ENCODE measurements around the gene INF2.

The INF2 gene

GRCh38 chr14:104730487-104730886 is 41.1 kb downstream of the INF2 start:
- DNase-seq (no peak), ATAC-seq (no peak)
- Mint-ChIP-seq H3K27ac (no peak overlapping the region), H3K36me3 (ENCODE audit: low read depth) (no peaks in the 10 kb centered on the region), H3K4me3 (no peak overlapping the region), H3K4me1 (no peaks in the 10 kb centered on the region), H3K27me3 (peaks cover 2% of the 10 kb centered on the region), H3K9me3 (no peaks in the 10 kb centered on the region)

- H3K36me3 Mint-ChIP-seq (ENCODE audit: low read depth): no peaks in the 10 kb centered on the region
- no peaks in the 10 kb centered on the region for H3K27me3 Mint-ChIP-seq
- no peak for DNase-seq
- no peak overlapping the region for H3K4me3 Mint-ChIP-seq
- H3K4me1 Mint-ChIP-seq: no peaks in the 10 kb centered on the region
- no peak overlapping the region for H3K27ac Mint-ChIP-seq
- ATAC-seq: peak; percentile 20
- no peaks in the 10 kb centered on the region for H3K9me3 Mint-ChIP-seq
Measured at GRCh38 chr14:104731320-104732294, 42.2 kb downstream of the INF2 start.

- DNase-seq (no peak), ATAC-seq (no peak)
- no peak overlapping the region for H3K27ac Mint-ChIP-seq
- H3K27me3 Mint-ChIP-seq: no peaks in the 10 kb centered on the region
- no peak overlapping the region for H3K4me3 Mint-ChIP-seq
- H3K4me1 Mint-ChIP-seq: no peaks in the 10 kb centered on the region
- no peaks in the 10 kb centered on the region for H3K36me3 Mint-ChIP-seq (ENCODE audit: low read depth)
- H3K9me3 Mint-ChIP-seq: no peaks in the 10 kb centered on the region
Measured at GRCh38 chr14:104732355-104732804, 43.0 kb downstream of the INF2 start.

GRCh38 chr14:104732931-104733681 is 43.7 kb downstream of the INF2 start:
- DNase-seq: no peak
- no peaks in the 10 kb centered on the region for H3K4me1 Mint-ChIP-seq
- H3K9me3 Mint-ChIP-seq: no peaks in the 10 kb centered on the region
- ATAC-seq: no peak
- no peak overlapping the region for H3K4me3 Mint-ChIP-seq
- H3K36me3 Mint-ChIP-seq (ENCODE audit: low read depth): no peaks in the 10 kb centered on the region
- no peak overlapping the region for H3K27ac Mint-ChIP-seq
- no peaks in the 10 kb centered on the region for H3K27me3 Mint-ChIP-seq

GRCh38 chr14:104734051-104734587 is 44.7 kb downstream of the INF2 start:
- no peak overlapping the region for H3K4me3 Mint-ChIP-seq
- no peaks in the 10 kb centered on the region for H3K27me3 Mint-ChIP-seq
- ATAC-seq (no peak), DNase-seq (no peak)
- H3K4me1 Mint-ChIP-seq: no peaks in the 10 kb centered on the region
- H3K27ac Mint-ChIP-seq: no peak overlapping the region
- H3K36me3 Mint-ChIP-seq (ENCODE audit: low read depth): no peaks in the 10 kb centered on the region
- H3K9me3 Mint-ChIP-seq: no peaks in the 10 kb centered on the region

GRCh38 chr14:104734601-104734990 is 45.2 kb downstream of the INF2 start:
- no peak overlapping the region for H3K27ac Mint-ChIP-seq
- H3K4me1 Mint-ChIP-seq: no peaks in the 10 kb centered on the region
- H3K9me3 Mint-ChIP-seq: no peaks in the 10 kb centered on the region
- H3K36me3 Mint-ChIP-seq (ENCODE audit: low read depth): no peaks in the 10 kb centered on the region
- H3K4me3 Mint-ChIP-seq: no peak overlapping the region
- no peak for DNase-seq
- H3K27me3 Mint-ChIP-seq: no peaks in the 10 kb centered on the region
- no peak for ATAC-seq

- Mint-ChIP-seq H3K4me1 (peaks cover 2% of the 10 kb centered on the region), H3K27ac (no peak overlapping the region), H3K9me3 (no peaks in the 10 kb centered on the region), H3K36me3 (ENCODE audit: low read depth) (no peaks in the 10 kb centered on the region), H3K4me3 (no peak overlapping the region), H3K27me3 (no peaks in the 10 kb centered on the region)
- DNase-seq: no peak
- no peak for ATAC-seq
Measured at GRCh38 chr14:104734991-104735779, 45.8 kb downstream of the INF2 start.

- H3K27ac Mint-ChIP-seq: no peak overlapping the region
- H3K4me3 Mint-ChIP-seq: no peak overlapping the region
- no peaks in the 10 kb centered on the region for H3K36me3 Mint-ChIP-seq (ENCODE audit: low read depth)
- H3K27me3 Mint-ChIP-seq: no peaks in the 10 kb centered on the region
- ATAC-seq (no peak), DNase-seq (no peak)
- peaks cover 2% of the 10 kb centered on the region for H3K4me1 Mint-ChIP-seq
- H3K9me3 Mint-ChIP-seq: no peaks in the 10 kb centered on the region
Measured at GRCh38 chr14:104735830-104736642, 46.6 kb downstream of the INF2 start.

GRCh38 chr14:104738375-104739019 is 49.1 kb downstream of the INF2 start:
- H3K36me3 Mint-ChIP-seq (ENCODE audit: low read depth): no peaks in the 10 kb centered on the region
- H3K27ac Mint-ChIP-seq: no peak overlapping the region
- ATAC-seq (no peak), DNase-seq (no peak)
- no peaks in the 10 kb centered on the region for H3K9me3 Mint-ChIP-seq
- peaks cover 2% of the 10 kb centered on the region for H3K4me1 Mint-ChIP-seq
- no peak overlapping the region for H3K4me3 Mint-ChIP-seq
- H3K27me3 Mint-ChIP-seq: no peaks in the 10 kb centered on the region

GRCh38 chr14:104739026-104739425 is 49.6 kb downstream of the INF2 start:
- Mint-ChIP-seq H3K4me3 (no peak overlapping the region), H3K27ac (no peak overlapping the region), H3K27me3 (no peaks in the 10 kb centered on the region), H3K9me3 (no peaks in the 10 kb centered on the region), H3K4me1 (peaks cover 2% of the 10 kb centered on the region), H3K36me3 (ENCODE audit: low read depth) (no peaks in the 10 kb centered on the region)
- DNase-seq: no peak
- no peak for ATAC-seq

GRCh38 chr14:104739546-104740516 is 50.4 kb downstream of the INF2 start:
- DNase-seq (no peak), ATAC-seq (no peak)
- Mint-ChIP-seq H3K4me1 (peaks cover 2% of the 10 kb centered on the region), H3K36me3 (ENCODE audit: low read depth) (no peaks in the 10 kb centered on the region), H3K9me3 (no peaks in the 10 kb centered on the region), H3K27me3 (no peaks in the 10 kb centered on the region), H3K4me3 (no peak overlapping the region), H3K27ac (no peak overlapping the region)

- H3K9me3 Mint-ChIP-seq: no peaks in the 10 kb centered on the region
Measured at GRCh38 chr14:104741108-104741802, 51.8 kb downstream of the INF2 start.

More at GRCh38 chr14:104741108-104741802, 51.8 kb downstream of the INF2 start:
- H3K4me1 Mint-ChIP-seq: peaks cover 13% of the 10 kb centered on the region
- no peak overlapping the region for H3K27ac Mint-ChIP-seq
- H3K27me3 Mint-ChIP-seq: no peaks in the 10 kb centered on the region
- H3K36me3 Mint-ChIP-seq (ENCODE audit: low read depth): no peaks in the 10 kb centered on the region
- ATAC-seq (no peak), DNase-seq (no peak)
- no peak overlapping the region for H3K4me3 Mint-ChIP-seq

Measured in activated naive CD8-positive, alpha-beta T cell treated with anti-CD3 and anti-CD28 coated beads, Interleukin-2, amount 50 U/mL, for 24 hours (primary cell).